Astrocyte (in vitro differentiated cells and primary cell): ENCODE results near the gene LIN52. TPM values are rescaled to one million over a fixed set of nuclear protein-coding genes. Genes with fewer than 3 reads are reported as not detected.

ENCODE experiments used
- DNase-seq: peaks from one replicate; pipeline ENCODE4 v3.0.0-alpha.2; 2010; ENCODE audit warnings: low read depth
- FAIRE-seq: peaks from 2 replicates; lab custom pipeline; 2011; peaks lifted over from hg19 to GRCh38; lab: Jason Lieb, UNC
- H2AFZ ChIP-seq: 2 replicates; pipeline ENCODE4 v1.6.0; 2012; ENCODE audit warnings: low read depth, low read length, inconsistent platforms
- H3K27ac ChIP-seq: 2 replicates; pipeline ENCODE4 v1.5.1; 2011; ENCODE audit warnings: low read depth, low read length, inconsistent platforms
- H3K27me3 ChIP-seq: 2 replicates; pipeline ENCODE4 v1.6.0; 2011; ENCODE audit warnings: low read length, inconsistent platforms; ENCODE audit not compliant: insufficient read depth
- H3K36me3 ChIP-seq: 2 replicates; pipeline ENCODE4 v1.5.1; 2011; ENCODE audit warnings: low read length, inconsistent platforms; ENCODE audit not compliant: insufficient read depth
- H3K4me1 ChIP-seq: 2 replicates; pipeline ENCODE4 v1.5.1; 2011; ENCODE audit warnings: low read length, inconsistent platforms; ENCODE audit not compliant: insufficient read depth
- H3K4me2 ChIP-seq: 2 replicates; pipeline ENCODE4 v1.6.0; 2012; ENCODE audit warnings: low read length, inconsistent platforms
- H3K4me3 ChIP-seq: 2 replicates; pipeline ENCODE4 v1.5.1; 2011; ENCODE audit warnings: low read depth, mild to moderate bottlenecking, low read length, inconsistent platforms; ENCODE audit not compliant: insufficient read depth
- H3K79me2 ChIP-seq: 2 replicates; pipeline ENCODE4 v1.6.0; 2012; ENCODE audit warnings: mild to moderate bottlenecking, low read length, inconsistent platforms; ENCODE audit not compliant: insufficient read depth
- H3K9ac ChIP-seq: 2 replicates; pipeline ENCODE4 v1.6.0; 2012; ENCODE audit warnings: mild to moderate bottlenecking, low read length, inconsistent platforms
- H3K9me3 ChIP-seq: 2 replicates; pipeline ENCODE4 v1.5.1; 2012; ENCODE audit warnings: low read depth, mild to moderate bottlenecking, low read length, inconsistent platforms; ENCODE audit not compliant: insufficient read depth
- H4K20me1 ChIP-seq: 2 replicates; pipeline ENCODE4 v1.6.0; 2012; ENCODE audit warnings: low read length, inconsistent platforms; ENCODE audit not compliant: insufficient read depth
- H3K27ac Mint-ChIP-seq: one replicate; pipeline ENCODE4 v1.8.0; 2021; ENCODE audit warnings: mild to moderate bottlenecking, mixed read lengths; ENCODE audit not compliant: unreplicated experiment
- H3K27me3 Mint-ChIP-seq: one replicate; pipeline ENCODE4 v1.8.0; 2021; ENCODE audit warnings: low read depth, mixed read lengths; ENCODE audit not compliant: unreplicated experiment
- H3K36me3 Mint-ChIP-seq: one replicate; pipeline ENCODE4 v1.8.0; 2021; ENCODE audit warnings: low read depth, mixed read lengths; ENCODE audit not compliant: unreplicated experiment
- H3K4me1 Mint-ChIP-seq: one replicate; pipeline ENCODE4 v1.8.0; 2021; ENCODE audit warnings: low read depth, mixed read lengths; ENCODE audit not compliant: unreplicated experiment
- H3K4me3 Mint-ChIP-seq: one replicate; pipeline ENCODE4 v1.8.0; 2021; ENCODE audit warnings: mild to moderate bottlenecking, moderate library complexity, mixed read lengths; ENCODE audit not compliant: unreplicated experiment
- H3K9me3 Mint-ChIP-seq: one replicate; pipeline ENCODE4 v1.8.0; 2021; ENCODE audit warnings: mild to moderate bottlenecking, mixed read lengths; ENCODE audit not compliant: unreplicated experiment
- EZH2 ChIP-seq: IDR thresholded peaks from 2 replicates; pipeline ENCODE4 v1.6.1; 2012; ENCODE audit warnings: mild to moderate bottlenecking, low read length, inconsistent platforms; ENCODE audit not compliant: insufficient read depth
- total RNA-seq: library from RNA; stranded (reverse); gene quantifications from 2 replicates; pipeline ENCODE4 v1.2.1, GENCODE V29; 2021
- TF ChIP-seq, protein P1 (sequence below): IDR thresholded peaks from 2 replicates; pipeline ENCODE4 v1.5.1; 2011; ENCODE audit warnings: low read depth, mild to moderate bottlenecking, inconsistent platforms, low read length, moderate library complexity; ENCODE audit not compliant: insufficient read depth

The LIN52 gene
- total RNA-seq, 1 donor from 2014 or later, result 5.5 TPM

DNA sequence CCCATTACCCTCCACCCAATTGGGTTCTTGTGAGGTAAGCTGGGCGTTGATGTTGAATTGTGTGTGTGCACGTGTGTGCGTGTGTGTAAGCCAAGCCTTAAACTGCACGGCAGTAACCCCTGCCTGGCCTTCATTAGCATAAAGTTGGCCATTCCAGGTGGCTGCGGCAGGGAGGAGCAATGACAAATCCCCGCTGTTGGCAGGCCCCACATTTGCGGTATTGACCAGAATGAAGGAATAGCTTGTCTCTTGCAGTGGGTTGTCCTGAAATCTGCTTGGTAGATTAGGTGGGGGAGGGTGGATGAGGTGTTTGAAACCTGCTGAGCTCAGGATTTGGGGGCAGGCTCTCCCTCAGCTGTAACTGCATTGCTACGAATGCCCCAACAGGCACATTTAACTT is 161.8 kb downstream of the LIN52 start:
- Histone ChIP-seq H4K20me1 (peaks cover 4% of the 10 kb centered on the region), H3K4me1 (no peaks in the 10 kb centered on the region), H3K9ac (no peak overlapping the region), H3K4me2 (no peak overlapping the region), H3K36me3 (no peaks in the 10 kb centered on the region), H2AFZ (no peak overlapping the region), H3K79me2 (no peaks in the 10 kb centered on the region), H3K27me3 (peaks cover 60% of the 10 kb centered on the region), H3K9me3 (no peaks in the 10 kb centered on the region), H3K27ac (no peak overlapping the region), H3K4me3 (no peak overlapping the region)
- DNase-seq (no peak), FAIRE-seq (no peak)
- H3K4me1 Mint-ChIP-seq, result no peaks in the 10 kb centered on the region
- no peak for TF ChIP-seq EZH2
- TF ChIP-seq, protein P1, sequence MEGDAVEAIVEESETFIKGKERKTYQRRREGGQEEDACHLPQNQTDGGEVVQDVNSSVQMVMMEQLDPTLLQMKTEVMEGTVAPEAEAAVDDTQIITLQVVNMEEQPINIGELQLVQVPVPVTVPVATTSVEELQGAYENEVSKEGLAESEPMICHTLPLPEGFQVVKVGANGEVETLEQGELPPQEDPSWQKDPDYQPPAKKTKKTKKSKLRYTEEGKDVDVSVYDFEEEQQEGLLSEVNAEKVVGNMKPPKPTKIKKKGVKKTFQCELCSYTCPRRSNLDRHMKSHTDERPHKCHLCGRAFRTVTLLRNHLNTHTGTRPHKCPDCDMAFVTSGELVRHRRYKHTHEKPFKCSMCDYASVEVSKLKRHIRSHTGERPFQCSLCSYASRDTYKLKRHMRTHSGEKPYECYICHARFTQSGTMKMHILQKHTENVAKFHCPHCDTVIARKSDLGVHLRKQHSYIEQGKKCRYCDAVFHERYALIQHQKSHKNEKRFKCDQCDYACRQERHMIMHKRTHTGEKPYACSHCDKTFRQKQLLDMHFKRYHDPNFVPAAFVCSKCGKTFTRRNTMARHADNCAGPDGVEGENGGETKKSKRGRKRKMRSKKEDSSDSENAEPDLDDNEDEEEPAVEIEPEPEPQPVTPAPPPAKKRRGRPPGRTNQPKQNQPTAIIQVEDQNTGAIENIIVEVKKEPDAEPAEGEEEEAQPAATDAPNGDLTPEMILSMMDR, result no peak
- peaks cover 2% of the 10 kb centered on the region for H3K9me3 Mint-ChIP-seq
- H3K36me3 Mint-ChIP-seq, result no peaks in the 10 kb centered on the region
- peaks cover 69% of the 10 kb centered on the region for H3K27me3 Mint-ChIP-seq
- H3K27ac Mint-ChIP-seq, result no peak overlapping the region
- no peak overlapping the region for H3K4me3 Mint-ChIP-seq

DNA sequence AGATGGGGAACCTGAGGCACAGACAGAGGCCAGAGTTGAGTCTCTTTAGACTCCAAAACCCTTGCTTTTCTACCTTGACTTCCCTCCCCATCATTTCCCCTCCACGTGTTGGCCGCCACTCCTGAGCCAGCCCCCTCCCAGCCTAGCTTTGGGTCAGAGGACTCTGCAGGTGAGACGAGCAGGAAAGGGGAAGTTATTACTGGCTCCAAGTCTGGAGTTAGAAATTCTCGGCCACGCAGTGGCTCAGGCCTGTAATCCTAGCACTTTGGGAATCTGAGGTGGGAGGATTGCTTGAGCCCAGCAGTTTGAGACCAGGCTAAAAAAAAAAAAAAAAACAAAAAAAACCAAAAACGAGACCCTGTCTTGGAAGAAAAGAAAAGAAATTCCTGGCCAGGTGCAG is 163.3 kb downstream of the LIN52 start:
- no peak for TF ChIP-seq EZH2
- TF ChIP-seq, protein P1, result no peak
- Histone ChIP-seq H3K4me3 (no peak overlapping the region), H3K9me3 (no peaks in the 10 kb centered on the region), H3K4me2 (no peak overlapping the region), H3K27ac (no peak overlapping the region), H3K9ac (no peak overlapping the region), H4K20me1 (no peaks in the 10 kb centered on the region), H3K79me2 (no peaks in the 10 kb centered on the region), H3K36me3 (no peaks in the 10 kb centered on the region), H3K27me3 (peaks cover 46% of the 10 kb centered on the region), H2AFZ (no peak overlapping the region), H3K4me1 (peaks cover 2% of the 10 kb centered on the region)
- no peak for FAIRE-seq
- Mint-ChIP-seq H3K9me3 (peaks cover 2% of the 10 kb centered on the region), H3K36me3 (no peaks in the 10 kb centered on the region), H3K4me1 (no peaks in the 10 kb centered on the region), H3K27me3 (peaks cover 64% of the 10 kb centered on the region), H3K4me3 (no peak overlapping the region), H3K27ac (no peak overlapping the region)
- no peak for DNase-seq

DNA sequence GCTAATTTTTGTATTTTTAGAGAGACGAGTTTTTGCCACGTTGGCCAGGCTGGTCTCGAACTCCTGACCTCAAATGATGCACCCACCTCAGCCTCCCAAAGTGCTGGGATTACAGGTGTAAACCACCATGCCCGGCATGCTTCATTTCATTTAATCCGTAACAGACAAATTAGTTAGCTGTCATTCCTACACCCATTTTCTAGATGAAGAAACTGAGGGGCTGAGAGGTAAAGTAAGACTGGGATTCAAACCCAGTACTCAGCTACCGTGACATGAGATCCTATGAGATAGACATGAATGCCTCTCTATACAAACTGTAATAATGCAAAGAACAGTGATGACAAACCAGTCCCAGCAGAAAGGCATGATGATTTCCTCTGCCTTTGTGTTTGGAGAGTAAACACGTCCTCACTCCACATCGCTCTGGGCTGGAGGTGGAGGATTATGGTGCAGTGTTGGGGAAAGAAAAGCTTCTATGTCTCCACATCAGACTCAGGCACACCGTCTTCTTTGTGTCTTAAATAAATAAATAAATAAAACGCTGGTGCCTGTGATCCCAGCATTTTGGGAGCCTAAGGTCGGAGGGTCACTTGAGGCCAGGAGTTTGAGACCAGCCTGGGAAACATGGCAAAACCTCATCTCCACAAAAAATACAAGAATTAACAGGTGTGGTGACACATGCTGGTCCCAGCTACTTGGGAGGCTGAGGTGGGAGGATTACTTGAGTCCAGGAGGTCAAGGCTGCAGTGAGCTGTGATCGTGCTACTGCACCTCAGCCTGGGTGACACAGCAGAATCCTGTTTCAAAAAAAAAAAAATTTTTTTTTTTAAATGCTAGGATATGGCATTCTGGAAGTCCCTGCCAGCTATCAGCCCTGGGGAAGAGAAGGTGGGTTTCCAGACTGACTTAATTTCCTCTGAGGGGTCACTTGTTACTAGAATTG is 164.9 kb downstream of the LIN52 start:
- Histone ChIP-seq H3K4me1 (peaks cover 2% of the 10 kb centered on the region), H3K79me2 (no peaks in the 10 kb centered on the region), H3K36me3 (no peaks in the 10 kb centered on the region), H3K4me2 (no peak overlapping the region), H3K4me3 (no peak overlapping the region), H3K9ac (no peak overlapping the region), H4K20me1 (no peaks in the 10 kb centered on the region), H3K27me3 (peaks cover 41% of the 10 kb centered on the region), H3K9me3 (no peaks in the 10 kb centered on the region), H3K27ac (no peak overlapping the region), H2AFZ (no peak overlapping the region)
- Mint-ChIP-seq H3K4me1 (no peaks in the 10 kb centered on the region), H3K27ac (no peak overlapping the region), H3K9me3 (no peaks in the 10 kb centered on the region), H3K27me3 (peaks cover 62% of the 10 kb centered on the region), H3K4me3 (no peak overlapping the region), H3K36me3 (no peaks in the 10 kb centered on the region)
- no peak for DNase-seq
- no peak for TF ChIP-seq EZH2
- TF ChIP-seq, protein P1, result no peak
- no peak for FAIRE-seq
